ENCODE data around the gene ABCC8. TPM values are rescaled to one million over a fixed set of nuclear protein-coding genes. Genes with fewer than 3 reads are reported as not detected.

ABCC8 gene
- total and polyA plus RNA-seq, 2 donors from 2014 or later: 1.3 to 3.2 TPM

DNA sequence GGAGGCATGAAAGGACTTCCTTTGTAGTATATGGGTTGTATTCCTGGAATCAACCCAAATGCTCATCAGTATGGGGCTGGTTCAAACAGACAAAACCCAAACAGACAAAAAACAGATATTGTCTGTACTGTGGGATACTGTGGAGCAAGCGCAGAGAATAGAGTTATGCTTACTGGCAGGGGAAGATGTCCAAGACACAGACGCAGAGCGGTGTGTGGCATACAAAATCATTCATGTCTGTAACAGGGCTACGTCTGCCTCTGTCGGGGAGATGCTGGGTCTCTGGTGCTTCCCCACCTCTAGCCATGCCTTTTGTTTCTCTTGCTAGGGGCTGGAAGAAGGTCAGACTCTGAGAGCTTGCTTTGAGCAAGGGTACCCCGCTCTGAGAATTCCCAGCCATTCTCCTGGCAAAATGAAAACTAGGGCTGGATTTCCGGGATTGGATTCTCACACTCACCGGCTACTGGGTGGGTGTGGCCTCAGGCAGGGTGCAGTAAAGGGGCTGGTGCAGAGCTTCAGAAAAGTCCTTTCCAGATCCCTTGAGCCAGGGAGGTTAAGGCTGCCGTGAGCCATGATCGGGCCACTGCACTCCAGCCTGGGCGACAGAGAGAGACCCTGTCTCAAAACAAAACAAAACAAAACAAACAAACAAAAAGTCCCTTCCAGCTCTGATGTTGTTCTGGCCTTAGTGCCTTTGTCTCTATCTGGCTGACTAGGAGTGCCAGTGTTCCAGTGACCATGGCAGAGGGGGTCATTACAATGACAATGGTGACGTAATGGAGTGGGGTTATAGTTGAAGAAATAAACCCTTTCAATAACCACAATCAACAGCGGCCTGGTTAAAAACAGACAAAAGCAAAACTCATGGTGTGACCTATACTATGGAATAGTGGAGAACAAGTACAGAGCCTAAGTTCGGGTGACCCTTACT, 2.9 kb upstream of the ABCC8 start:
- FAIRE-seq (no peak), DNase-seq (peak in 4 of 5 donors; percentile 67 to 83 (median 78))
- Histone ChIP-seq H3K4me1 (ENCODE audit: control insufficient read depth in 2 of 3, insufficient read depth in 2 of 3, low read depth in 1 of 3, low read length in 3 of 3) (peaks cover 0 to 3% (median 0%) of the 10 kb centered on the region in 3 donors), H3K9me3 (ENCODE audit: control insufficient read depth in 2 of 3, insufficient read depth in 1 of 3, low read length in 3 of 3) (peaks cover 0 to 3% (median 0%) of the 10 kb centered on the region in 3 donors), H3K36me3 (ENCODE audit: control insufficient read depth in 2 of 3, insufficient read depth in 3 of 3, low read length in 3 of 3) (no peaks in the 10 kb centered on the region), H3K27me3 (ENCODE audit: control insufficient read depth, insufficient read depth, low read length) (peaks cover 7% of the 10 kb centered on the region), H3K27ac (ENCODE audit: low read depth in 2 of 2, low read length in 2 of 2) (no peak overlapping the region), H3K9ac (ENCODE audit: low read length in 3 of 3) (no peak overlapping the region), H3K4me3 (ENCODE audit: low read length in 3 of 3) (no peak overlapping the region)
- intact Hi-C loops (cut with DNase I): no loop called here
- no peak for TF ChIP-seq CTCF (IDR thresholded peaks at IDR 0.05; ENCODE audit: borderline replicate concordance, extremely low read depth, insufficient read depth)

GRCh38 chr11:17478070-17478469, 1.4 kb upstream of the ABCC8 start:
- H3K4me3 ChIP-seq (ENCODE audit: low read length in 3 of 3): no peak overlapping the region
- H3K27me3 ChIP-seq (ENCODE audit: control insufficient read depth, insufficient read depth, low read length): peaks cover 15% of the 10 kb centered on the region
- TF ChIP-seq CTCF (IDR thresholded peaks at IDR 0.05; ENCODE audit: borderline replicate concordance, extremely low read depth, insufficient read depth): no peak
- H3K27ac ChIP-seq (ENCODE audit: low read depth in 2 of 2, low read length in 2 of 2): no peak overlapping the region
- intact Hi-C loops (cut with DNase I): no loop called here
- no peaks in the 10 kb centered on the region for H3K36me3 ChIP-seq (ENCODE audit: control insufficient read depth in 2 of 3, insufficient read depth in 3 of 3, low read length in 3 of 3)
- H3K4me1 ChIP-seq (ENCODE audit: control insufficient read depth in 2 of 3, insufficient read depth in 2 of 3, low read depth in 1 of 3, low read length in 3 of 3): peaks cover 0 to 3% (median 0%) of the 10 kb centered on the region in 3 donors
- no peaks in the 10 kb centered on the region for H3K9me3 ChIP-seq (ENCODE audit: control insufficient read depth in 2 of 3, insufficient read depth in 1 of 3, low read length in 3 of 3)
- FAIRE-seq (no peak), DNase-seq (no peak)
- H3K9ac ChIP-seq (ENCODE audit: low read length in 3 of 3): no peak overlapping the region

DNA sequence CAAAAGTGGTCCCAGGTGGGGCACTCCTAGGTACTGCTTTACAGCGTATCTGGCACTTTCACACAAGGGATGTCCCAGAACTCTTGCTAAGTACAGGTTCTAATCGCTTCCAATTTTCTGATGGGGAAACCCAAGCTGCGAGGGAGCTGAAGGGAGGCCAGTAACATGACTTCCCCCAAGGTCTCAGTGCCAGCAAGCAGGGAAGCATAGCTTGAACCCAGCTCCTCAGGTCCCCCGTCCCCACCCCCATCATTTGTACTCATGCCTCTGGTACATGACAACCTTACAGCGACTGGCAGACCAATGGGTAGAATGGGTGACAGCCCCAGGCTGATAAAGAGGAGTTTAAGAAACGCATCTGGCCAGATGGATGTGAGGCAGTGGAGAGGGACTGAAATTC, 716 bp upstream of the ABCC8 start:
- no peak overlapping the region for H3K4me3 ChIP-seq (ENCODE audit: low read length in 3 of 3)
- TF ChIP-seq CTCF (IDR thresholded peaks at IDR 0.05; ENCODE audit: borderline replicate concordance, extremely low read depth, insufficient read depth): no peak
- H3K36me3 ChIP-seq (ENCODE audit: control insufficient read depth in 2 of 3, insufficient read depth in 3 of 3, low read length in 3 of 3): no peaks in the 10 kb centered on the region
- DNase-seq: no peak
- H3K27me3 ChIP-seq (ENCODE audit: control insufficient read depth, insufficient read depth, low read length): peaks cover 18% of the 10 kb centered on the region
- no peaks in the 10 kb centered on the region for H3K9me3 ChIP-seq (ENCODE audit: control insufficient read depth in 2 of 3, insufficient read depth in 1 of 3, low read length in 3 of 3)
- FAIRE-seq: no peak
- H3K27ac ChIP-seq (ENCODE audit: low read depth in 2 of 2, low read length in 2 of 2): no peak overlapping the region
- intact Hi-C loops (cut with DNase I): no loop called here
- H3K9ac ChIP-seq (ENCODE audit: low read length in 3 of 3): no peak overlapping the region
- H3K4me1 ChIP-seq (ENCODE audit: control insufficient read depth in 2 of 3, insufficient read depth in 2 of 3, low read depth in 1 of 3, low read length in 3 of 3): peaks cover 0 to 3% (median 0%) of the 10 kb centered on the region in 3 donors

All from kidney (tissue), 14 donors.